Measurements from ENCODE around the gene SF3B3.
"Not testable (repeated sequence)": the region's sequence is repeated elsewhere in the genome, so short reads cannot be mapped to it uniquely, and the experiment has no call there.

SF3B3 gene

GRCh38 chr16:70592106-70592571 is 68.5 kb downstream of the SF3B3 start:
- DNase-seq, result no peak

DNA sequence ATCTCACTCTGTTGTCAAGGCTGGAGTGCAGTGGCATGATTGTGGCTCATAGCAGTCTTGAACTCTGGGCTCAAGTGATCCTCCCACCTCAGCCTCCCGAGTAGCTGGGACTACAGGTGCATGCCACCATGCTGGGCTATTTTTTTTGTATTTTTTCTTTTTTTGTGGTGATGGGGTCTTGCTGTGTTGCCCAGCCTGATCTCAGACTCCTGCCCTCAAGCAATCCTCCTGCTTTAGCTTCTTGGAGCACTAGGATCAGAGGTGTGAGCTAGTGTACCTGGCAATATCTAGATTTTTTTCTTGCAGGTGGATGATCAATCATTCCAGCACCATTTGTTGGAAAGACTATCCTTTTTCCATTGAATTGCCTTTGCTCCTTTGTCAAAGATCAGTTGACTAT is 69.9 kb downstream of the SF3B3 start:
- no peak for DNase-seq

DNA sequence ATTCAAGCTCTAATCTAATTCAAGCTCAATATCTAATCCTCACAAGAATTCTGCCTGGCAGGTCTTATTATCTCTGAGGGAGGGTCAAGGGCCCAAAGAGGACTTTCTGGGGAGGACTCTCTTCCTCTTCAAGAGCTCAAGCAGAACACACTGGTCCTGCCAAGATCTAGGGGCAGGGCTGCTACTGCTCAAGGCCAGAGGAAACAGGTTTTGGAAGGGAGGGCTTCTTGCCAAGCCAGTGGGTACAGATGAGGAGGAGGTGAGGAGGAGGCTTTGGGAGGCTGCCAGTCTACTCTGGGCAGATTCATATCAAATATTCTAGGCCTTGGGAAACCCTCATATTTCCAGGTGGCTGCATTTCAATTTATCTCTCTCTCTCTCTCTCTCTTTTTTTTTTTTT is 71.0 kb downstream of the SF3B3 start:
- DNase-seq, result no peak

DNA sequence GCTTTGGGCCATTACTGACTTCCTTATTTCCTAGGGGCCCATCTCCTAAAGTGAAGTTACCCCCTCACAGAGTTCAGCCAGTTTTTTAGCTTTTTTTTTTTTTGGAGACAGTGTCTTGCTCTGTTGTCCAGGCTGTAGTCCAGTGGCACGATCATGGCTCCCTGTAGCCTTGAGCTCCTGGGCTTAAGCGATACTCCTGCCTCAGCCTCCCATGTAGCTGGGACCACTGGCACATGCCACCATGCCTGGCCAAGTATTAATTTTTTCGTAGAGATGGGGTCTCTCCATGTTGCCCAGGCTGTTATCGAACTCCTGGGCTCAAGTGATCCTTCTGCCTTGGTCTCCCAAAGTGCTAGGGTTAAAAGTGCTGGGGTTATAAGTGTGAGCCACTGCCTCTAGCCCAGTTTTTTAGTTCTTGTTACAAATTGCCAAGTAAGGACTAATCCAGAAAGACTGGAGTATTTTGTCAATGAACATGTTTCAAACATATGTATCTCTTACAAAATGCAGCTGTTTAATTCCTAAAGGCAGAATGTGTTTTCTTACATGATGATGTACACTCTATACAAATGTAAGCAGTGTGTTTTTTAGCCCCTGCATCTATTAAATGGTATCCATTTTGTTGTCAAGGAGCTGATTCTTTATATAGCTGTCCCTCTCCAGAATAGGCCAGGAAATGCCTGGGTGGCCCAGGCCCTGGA is 73.7 kb downstream of the SF3B3 start:
- DNase-seq, result no peak

DNA sequence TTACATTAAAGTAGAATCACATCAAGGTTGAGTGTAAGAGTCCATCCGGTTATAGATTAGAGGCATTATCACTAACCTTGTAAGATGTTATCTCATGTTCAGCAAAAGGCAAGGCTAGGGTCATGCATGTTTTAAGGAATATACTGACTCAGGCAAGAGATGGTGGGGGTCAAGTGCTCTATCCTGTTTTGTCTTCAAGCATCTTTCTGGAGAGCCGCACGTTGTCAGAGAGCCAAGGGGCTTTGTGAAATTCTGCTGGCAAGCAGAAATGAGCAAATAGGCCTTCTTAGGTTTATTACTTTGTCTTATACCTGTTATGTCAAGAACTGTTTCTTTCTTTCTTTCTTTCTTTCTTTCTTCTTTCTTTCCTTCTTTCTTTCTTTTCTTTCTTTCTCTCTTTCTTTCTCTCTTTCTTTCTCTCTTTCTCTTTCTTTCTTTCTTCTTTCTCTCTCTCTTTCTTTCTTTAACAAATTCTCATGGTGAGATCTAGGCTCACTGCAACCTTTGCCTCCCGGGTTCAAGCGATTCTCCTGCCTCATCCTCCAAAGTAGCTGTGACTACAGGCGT is 75.4 kb downstream of the SF3B3 start:
- no peak for DNase-seq

GRCh38 chr16:70600730-70601129 is 77.1 kb downstream of the SF3B3 start:
- DNase-seq, result no peak

DNA sequence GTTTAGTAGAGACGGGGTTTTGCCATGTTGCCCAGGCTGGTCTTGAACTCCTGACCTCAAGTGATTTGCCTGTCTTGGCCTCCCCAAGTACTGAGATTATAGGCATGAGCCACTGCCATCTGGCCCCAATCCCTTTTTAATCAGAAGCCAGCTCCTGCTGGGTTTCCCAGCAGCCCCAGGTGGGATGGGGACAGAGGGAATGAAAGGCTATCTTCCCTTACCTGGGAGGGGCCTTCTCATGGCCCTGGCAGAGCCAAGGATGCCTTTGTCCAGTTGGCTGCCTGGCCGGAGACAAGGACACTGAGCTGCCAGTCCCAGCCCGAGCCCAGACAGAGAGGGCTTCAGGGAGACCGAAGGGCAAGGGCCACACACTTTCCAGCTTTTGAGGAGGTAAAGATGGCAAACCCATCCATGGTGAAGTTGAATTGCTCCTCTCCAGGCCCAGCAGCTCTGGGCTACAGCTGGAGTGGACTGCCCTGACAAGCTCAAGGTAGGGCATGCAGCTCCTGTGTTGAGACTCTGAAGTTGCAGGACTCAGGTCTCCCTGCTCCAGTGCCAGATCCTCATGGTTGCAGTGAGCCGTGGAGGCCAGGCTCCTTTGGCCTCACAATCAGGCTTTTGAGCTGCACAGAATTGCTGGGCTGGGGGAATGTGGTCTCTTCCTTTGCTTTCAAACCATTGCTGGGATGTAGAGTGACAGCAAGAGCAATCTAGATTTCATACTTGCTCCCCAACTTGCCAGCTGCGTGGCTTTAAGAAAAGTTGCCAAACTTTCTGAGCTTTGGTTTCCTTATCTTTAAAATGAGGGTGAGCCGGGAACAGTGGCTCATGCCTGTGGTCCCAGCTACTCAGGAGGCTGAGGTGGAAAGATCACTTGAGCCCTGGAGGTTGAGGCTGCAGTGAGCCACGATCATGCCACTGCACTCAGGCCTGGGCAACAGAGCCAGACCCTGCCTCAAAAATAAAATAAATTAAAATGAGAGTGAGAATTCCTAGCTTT is 78.3 kb downstream of the SF3B3 start:
- no peak for DNase-seq

DNA sequence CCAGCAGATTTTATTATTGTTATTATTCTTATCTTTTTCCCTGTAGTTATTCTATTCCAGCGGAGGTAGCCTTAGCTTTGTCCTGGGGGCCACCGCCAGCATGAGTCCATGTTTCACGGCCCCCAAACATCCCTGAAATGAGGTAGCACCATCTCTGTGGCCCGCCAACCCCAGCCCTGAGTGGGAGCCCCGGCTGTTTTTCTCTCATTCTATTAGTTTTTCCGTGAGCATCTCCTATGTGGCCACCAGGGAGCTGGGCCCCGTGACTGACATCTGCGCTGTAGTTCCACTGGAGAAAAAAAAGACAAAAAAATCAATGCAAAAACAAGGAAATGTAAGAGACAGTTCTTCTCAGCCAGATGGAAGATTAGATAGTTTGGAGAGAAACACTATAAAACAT is 79.2 kb downstream of the SF3B3 start:
- no peak for DNase-seq

DNA sequence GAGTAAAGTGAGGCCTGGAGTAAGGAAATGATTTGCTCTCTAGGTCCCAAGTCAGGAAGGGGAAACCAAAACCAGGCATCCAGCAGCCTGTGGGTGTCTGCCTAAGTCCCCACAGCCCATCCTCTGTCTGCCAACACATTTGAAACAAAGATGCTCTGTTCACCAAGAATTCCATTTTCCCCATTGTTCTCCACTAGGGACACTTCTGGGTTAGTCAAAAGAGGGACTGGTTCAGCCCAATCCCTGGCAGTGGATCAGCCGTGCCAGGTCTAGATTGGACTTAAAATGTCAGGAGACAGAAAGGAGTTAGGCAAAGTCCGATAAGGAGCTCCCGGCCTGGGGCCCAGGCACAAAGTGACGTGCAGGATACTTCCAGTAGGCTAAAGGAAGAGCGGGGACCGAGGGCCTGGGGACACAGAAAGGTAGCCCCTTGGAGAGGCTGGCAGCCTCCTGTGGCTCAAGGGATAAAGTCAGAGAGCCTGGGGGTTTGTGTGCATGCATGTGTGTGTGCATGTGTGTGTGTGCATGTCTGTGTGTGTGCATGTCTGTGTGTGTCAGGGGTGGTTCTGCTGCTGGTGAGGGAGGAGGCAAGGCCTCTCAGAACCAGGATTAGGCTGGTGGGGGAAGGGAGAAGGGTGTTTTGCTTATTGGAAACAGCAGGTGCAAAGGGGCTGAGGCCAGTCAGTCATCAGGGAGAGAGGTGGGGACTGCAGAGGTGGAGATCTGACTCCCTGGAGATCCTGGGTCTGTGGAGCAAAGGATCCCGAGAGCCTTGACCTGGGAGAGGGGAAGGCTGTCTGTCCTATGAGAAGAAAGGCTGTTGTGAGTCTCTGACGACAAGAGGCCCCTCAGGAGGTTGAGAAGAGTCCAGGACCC is 81.0 kb downstream of the SF3B3 start:
- no peak for DNase-seq

DNA sequence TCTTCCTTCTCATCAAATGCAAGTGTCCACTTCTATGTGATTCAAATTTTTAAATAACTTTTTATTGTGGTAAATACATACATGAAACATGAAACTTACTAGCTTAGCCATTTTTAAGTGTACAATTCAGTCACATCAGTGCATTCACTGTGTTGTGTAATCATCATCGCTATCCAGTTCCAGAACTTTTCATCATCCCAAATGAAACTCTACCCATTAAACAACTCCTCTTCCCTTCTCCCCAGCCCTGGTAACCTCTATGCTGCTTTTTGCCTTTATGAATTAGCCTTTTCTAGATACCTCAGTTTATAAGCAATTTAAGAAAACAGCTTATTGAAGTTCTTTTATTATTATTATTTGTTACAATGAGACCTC is 81.7 kb downstream of the SF3B3 start:
- no peak for DNase-seq

DNA sequence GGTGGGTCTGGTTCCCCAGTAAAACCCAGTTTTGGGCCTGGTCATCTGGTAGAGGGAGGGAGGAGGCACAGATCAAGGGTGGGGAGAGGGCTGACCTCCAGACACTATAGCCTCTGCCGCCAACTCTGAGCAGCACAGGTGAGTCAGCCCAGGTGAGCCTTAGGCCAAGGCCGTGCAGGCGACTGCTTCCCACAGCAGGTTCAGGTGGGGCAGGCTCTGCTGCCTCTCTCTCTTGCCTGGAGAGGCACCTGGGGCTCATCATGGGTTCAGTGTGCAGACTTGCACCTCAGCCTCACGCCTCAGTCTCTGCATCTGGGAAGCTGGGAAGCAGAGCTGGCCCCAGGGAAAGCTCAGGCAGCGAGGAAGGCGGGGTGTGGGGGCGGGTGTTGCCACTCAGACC is 84.9 kb downstream of the SF3B3 start:
- no peak for DNase-seq

DNA sequence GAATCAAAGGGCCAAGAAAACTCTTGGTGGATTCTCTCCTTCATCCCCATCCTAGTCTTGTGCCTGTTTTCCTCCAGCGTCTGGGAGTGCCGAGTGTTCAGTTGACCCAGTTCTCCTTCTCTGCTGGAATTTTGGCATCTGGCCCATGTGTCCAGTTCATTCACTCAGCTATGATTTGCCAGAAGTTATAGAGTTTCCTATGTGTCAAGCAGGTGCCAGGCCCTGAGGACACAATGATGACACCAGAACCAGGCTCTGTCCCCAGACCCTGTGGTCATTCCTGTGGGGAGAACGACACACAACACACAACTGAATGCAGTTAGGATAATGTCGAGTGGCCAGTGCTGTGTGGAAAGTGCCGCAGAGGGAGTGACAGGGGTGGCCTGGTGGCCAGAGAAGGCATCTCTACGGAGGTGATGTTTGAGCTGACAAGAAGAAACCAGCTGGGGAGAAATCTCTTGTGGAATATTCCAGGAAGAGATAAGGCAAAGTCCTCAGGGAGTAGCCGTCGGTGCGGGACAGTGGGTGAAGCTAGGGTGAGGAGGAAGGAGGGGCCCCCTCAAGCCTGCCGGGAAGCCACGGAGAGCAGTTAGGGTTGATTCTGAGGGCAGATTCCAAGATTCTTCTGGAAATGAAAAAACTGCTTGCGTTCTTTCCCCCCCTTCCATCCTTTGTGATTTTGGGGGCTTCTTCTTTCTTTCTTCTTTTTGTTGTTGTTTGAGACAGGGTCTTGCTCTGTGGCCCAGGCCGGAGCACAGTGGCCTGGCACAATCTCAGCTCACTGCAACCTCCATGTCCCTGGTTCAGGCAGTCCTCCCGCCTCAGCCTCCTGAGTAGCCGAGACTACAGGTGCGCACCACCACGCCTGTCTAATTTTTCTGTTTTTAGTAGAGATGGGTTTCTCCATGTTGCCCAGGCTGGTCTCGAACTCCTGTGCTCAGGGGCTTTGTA is 86.9 kb downstream of the SF3B3 start:
- DNase-seq, result no peak

DNA sequence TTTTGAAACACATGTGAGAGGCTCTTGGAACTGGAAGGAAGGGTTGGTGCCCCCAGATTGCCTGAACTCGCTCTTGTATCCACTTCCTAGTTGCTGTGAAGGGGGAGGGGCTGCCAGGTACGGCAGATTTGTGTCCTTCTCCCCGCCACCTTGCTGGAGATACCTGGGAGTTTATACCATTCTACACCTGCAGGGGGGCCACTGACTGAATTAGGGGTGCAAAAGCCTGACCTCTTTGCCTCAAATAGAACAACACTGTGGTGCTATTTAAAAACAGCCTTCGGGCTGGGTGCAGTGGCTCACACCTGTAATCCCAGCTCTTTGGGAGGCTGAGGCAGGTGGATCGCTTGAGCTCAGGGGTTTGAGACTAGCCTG is 87.6 kb downstream of the SF3B3 start:
- DNase-seq, result no peak

- no peak for DNase-seq
These were observed 88.2 kb downstream of the SF3B3 start for GRCh38 chr16:70611785-70612303.

DNA sequence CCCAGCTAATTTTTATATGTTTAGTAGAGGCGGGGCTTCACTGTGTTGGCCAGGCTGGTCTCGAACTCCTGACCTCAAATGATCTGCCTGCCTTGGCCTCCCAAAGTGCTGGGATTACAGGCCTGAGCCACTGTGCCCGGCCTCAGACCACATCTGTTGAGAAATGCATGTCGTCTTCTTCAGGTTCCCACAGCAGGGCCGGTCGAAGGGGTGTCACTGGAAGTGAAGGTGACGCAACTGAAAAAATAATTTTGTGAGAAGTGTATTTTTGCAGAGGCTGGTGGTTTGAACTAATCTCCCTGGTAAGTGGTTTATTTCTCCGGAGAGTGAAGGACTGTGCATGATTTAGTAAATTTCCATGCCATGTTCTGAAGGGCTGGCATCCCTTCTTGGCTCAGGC is 89.3 kb downstream of the SF3B3 start:
- no peak for DNase-seq

GRCh38 chr16:70614208-70614951 is 90.8 kb downstream of the SF3B3 start:
- DNase-seq, result no peak

DNA sequence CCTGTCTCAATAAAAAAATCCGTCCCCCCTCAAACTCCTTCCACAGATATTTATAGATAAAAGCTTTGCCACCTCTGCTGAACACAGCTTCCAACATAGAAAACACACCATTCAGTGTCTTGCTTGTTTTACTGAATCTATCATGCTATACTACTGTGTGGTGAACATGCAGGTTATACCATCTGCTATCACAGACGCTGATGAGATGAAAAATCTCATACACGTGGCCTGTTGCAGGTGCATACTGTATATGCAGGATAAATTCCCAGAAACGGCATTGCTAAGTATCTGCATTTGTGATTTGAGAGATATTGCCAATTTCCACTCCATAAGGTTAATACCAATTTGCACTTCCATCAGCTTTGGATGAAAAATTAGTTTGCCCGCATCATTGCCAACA is 92.3 kb downstream of the SF3B3 start:
- no peak for DNase-seq

- DNase-seq, result not testable (repeated sequence)
These were observed 98.2 kb downstream of the SF3B3 start for GRCh38 chr16:70621864-70622263.
